GM18870 (cell line): ENCODE data around the gene WDR54.
"Not testable (repeated sequence)": the region's sequence is repeated elsewhere in the genome, so short reads cannot be mapped to it uniquely, and the experiment has no call there.

Source experiments
- ATAC-seq: cut with Tn5 transposase; IDR thresholded peaks from one replicate; pipeline ENCODE4 v1.9.1; 2021; ENCODE audit warnings: moderate library complexity; ENCODE audit not compliant: unreplicated experiment

Gene WDR54

GRCh38 chr2:74401891-74402290 is 19.6 kb upstream of the WDR54 start:
- no peak for ATAC-seq

DNA sequence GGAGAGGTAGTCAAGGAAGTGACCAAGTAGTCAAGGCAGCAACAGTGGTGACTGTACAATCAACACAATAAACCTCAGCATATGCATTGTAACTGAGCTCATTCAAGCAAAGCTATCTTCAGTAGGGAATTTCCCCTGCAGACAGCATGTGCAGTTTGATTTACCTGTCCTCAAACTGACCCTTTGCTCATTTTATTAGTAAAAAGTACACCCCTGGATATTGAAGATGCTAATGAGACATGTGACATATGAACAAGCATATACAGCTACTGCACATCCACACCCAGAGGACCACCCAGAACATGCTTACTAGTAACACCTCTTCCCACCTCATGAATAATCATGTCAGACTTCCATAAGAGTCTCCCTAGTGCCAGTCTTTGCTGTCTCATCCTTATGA is 15.5 kb upstream of the WDR54 start:
- ATAC-seq: peak; percentile 55

- ATAC-seq: no peak
Observed at GRCh38 chr2:74407682-74408081, 13.8 kb upstream of the WDR54 start.

DNA sequence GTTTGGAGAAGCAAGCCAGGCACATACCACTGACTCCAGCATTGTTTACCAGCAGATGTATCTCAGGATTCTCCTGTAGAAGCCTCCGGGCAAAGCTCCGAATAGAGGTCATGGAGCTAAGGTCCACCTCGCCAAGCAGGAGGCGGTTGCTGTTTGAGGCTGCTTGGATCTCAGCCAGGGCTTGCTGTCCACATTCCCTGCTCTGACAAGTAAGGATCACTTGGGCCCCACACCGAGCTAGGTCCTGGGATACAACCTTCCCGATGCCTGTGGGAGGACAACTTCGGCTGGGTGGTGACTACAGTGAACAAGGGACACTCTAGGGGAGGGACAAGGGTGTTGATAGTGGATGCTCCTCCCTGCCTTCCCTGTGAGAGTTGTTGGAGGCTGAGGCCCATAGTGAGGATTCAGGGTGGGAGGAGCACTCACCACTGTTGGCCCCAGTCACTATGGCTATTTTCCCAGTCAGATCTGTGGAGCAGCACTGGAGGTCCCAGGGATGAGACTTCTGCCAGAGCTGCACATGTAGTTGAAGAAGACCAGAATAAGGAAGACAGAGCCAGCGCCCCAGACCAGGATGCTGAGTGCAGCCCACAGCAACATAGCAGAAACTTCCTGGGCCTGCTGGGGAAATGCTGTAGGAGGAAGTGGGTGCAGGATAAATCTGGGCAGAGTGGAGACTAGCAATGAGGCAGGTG is 8.4 kb upstream of the WDR54 start:
- ATAC-seq: no peak

DNA sequence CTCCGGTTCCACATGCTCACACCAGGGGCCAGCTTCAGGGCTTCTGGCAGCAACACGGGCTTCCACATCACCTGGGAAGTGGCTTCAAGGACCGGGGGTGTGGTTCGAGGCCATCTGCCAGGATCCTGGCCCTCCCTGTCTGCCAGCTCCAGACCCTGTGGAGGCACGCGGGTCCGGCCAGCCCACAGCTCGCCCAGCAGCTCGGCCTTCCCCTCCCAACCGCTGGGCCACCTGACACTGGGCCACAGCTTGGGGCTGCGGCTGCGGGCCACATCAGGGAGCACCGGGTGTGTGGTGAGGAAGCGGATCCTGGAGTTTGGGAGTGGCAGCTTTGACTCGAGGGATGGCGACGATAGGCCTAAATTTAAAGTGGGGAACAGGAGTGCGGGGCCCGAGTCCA is 7.1 kb upstream of the WDR54 start:
- no peak for ATAC-seq

DNA sequence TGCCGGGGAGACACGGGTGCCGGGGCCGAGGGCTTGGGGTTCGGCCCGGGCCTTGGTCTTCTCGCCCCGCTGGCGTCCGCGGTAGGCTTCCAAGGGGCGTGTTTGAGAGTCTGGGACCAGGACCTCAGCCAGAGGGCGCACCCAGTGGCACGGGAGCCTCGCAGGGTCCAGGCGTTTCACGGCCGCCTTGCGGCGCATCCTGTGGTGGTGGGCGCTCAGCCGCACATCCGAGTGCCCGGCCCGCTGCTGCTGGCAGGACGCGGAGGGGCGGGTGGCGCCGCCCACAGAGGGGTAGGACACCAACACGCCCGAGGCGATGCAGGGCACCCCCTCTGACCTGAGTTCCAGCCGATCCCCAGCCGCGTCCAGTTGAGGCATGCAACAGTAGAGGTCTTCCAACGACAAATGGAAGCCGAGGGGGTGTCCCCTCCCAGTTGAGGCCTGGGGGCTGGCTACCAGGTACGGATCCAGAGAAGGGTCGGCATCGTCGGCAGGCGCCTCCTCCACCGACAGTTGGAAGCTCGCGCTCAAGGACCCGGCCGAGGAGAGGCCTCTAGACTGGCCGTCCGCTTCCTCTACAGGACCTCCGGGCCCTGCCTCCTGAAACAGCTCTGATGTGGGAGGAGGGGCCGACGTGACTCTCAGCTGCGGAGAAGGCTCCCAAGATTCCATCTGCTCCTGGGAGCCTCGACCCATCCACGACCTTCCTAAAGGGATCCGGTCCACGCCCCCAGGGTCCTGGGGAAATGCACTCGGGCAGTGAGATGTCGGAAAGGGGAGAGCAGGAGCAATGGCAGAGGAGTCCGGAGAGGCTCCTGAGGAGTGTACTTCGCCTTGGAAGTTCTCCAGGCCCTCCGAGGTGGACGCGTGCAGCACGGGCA is 6.4 kb upstream of the WDR54 start:
- no peak for ATAC-seq

DNA sequence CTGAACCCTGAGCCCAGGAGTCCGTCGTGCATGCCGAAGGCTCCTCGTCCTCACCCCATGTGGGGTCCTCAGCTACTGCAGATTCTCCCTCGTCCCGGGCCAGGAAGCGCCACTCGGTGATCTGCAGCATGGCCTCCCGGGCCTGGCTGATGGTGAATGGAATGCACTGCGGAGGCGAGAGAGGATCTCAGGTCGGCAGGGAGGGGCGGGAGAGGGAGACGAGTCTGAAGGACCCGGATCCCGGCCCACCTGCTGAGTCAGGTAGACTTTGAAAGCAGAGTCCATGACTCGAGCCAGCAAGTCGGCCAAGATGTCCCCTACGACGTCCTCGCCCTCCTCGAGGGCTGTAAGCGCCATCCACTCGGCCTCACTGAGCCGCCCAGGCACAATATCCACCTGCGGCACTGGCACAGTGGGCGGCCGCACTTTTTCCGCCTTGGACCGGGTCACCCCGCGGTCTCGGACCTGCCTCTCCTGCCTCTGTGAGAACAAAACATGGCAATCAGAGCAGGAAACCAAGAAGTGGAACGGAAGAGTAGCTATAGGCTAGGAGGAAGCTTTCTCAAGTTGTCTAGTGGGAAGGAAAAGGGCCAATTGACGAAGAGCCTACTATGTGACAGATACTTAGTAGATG is 5.7 kb upstream of the WDR54 start:
- ATAC-seq: no peak

GRCh38 chr2:74416778-74417177 is 4.8 kb upstream of the WDR54 start:
- ATAC-seq: no peak

DNA sequence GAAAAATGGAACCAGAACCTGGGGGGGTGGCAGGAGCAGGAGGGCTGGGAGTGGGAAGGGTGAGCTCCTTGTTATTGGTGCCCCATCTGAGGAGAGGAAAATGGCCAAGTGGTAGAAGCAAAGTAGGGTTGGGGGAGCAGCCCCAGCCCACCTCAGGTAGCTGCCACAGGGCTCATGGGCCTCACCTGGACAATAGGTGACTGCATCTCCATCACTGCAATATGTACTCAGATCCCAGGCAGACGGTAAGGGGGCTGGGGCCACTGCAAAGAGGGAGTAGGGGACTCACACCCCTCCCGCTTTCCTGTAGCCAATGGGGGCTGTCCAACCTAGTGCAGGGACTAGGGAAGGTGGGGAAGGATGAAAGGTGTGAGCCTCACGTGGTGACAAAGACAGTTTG is 4.3 kb upstream of the WDR54 start:
- ATAC-seq: no peak

GRCh38 chr2:74417763-74418162 is 3.8 kb upstream of the WDR54 start:
- ATAC-seq: no peak

- no peak for ATAC-seq
Observed at GRCh38 chr2:74418312-74418711, 3.2 kb upstream of the WDR54 start.

- no peak for ATAC-seq
Observed at GRCh38 chr2:74419345-74419744, 2.2 kb upstream of the WDR54 start.

- no peak for ATAC-seq
Observed at GRCh38 chr2:74420006-74420405, 1.5 kb upstream of the WDR54 start.

DNA sequence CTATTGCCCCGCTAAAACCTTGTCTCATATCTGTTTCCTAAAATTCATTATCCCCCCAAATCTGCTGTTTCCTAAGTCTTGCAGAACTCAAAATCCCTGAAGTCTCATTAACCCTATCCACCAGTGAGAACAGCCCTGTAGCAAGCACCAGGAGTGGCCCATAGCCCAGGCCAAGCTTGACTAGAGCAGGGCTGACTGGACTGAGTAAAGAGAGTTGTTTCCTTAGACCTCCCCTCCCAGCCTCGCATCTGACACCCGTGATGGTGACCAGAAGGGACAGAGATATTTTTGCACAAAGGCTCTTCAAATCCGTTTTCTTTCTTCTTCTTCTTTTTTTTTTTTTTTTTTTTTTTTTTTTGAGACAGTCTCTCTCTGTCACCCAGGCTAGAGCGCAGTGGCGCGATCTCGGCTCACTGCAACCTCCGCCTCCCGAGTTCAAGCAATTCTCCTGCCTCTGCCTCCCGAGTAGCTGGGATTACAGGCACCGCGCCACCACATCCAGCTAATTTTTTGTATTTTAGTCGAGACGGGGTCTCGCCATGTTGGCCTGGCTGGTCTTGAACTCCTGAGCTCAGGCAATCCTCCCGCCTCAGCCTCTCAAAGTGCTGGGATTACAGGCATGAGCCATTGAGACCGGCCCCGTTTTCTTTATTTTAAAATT is 957 bp upstream of the WDR54 start:
- not testable (repeated sequence) for ATAC-seq

DNA sequence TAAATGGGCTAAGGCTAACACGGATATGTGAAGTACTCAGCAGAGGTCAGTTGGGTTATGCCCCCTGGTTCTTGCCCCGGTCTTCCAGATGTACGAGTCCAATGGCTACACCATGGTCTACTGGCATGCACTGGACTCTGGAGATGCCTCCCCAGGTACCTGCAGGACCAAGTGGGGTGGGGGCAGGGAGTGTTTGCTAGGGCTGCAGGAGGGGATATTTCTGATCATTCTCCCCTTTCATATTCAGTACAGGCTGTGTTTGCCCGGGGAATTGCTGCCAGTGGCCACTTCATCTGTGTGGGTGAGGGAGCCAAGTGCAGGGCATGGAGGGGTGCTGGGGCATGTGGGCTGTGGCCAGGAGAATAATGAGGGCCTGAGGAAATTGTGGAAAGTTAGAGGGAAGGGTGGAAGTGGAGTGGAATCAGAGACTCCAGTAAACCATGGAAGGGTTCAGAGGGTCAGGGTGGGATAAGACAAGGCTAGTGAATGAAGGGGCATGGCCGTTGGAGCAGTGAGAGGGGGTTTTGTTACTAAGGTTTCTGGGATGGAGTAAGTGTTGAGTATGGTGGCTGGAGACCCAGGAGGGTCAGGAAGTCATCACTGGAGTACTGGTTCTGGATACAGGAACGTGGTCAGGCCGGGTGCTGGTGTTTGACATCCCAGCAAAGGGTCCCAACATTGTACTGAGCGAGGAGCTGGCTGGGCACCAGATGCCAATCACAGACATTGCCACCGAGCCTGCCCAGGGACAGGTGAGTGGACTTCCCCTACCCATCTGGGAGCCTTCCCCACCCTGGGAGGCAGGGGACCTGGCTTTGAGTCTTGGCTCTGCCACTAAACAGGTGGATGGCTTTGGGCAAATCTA is 1.9 kb downstream of the WDR54 start:
- no peak for ATAC-seq

GRCh38 chr2:74424139-74424992 is 2.8 kb downstream of the WDR54 start:
- no peak for ATAC-seq

DNA sequence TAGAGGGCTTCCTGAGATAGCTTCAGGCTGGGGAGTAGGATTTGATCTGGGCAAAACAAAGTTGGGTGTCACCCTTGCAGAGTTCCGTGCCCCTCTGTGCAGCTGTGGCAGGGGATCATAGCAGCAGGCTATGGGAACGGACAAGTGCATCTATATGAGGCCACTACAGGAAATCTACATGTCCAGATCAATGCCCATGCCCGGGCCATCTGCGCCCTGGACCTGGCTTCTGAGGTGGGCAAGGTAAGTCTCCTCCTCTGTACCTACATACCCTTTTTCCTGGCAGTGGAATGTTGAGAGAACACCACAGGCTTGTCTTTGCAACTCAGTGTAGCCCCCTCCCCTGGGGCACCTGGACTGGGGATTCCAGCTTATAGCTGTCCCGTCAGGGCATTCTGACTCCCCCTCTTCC is 3.5 kb downstream of the WDR54 start:
- no peak for ATAC-seq

- no peak for ATAC-seq
Observed at GRCh38 chr2:74425523-74425922, 4.0 kb downstream of the WDR54 start.

GRCh38 chr2:74426181-74426758 is 4.7 kb downstream of the WDR54 start:
- no peak for ATAC-seq
